GM18511 (cell line): Measurements from ENCODE around the gene GTPBP3.

Experiments used
- ATAC-seq: cut with Tn5 transposase; IDR thresholded peaks from one replicate; pipeline ENCODE4 v1.9.1; 2021; ENCODE audit warnings: mild to moderate bottlenecking, moderate library complexity; ENCODE audit not compliant: unreplicated experiment

GTPBP3 gene

DNA sequence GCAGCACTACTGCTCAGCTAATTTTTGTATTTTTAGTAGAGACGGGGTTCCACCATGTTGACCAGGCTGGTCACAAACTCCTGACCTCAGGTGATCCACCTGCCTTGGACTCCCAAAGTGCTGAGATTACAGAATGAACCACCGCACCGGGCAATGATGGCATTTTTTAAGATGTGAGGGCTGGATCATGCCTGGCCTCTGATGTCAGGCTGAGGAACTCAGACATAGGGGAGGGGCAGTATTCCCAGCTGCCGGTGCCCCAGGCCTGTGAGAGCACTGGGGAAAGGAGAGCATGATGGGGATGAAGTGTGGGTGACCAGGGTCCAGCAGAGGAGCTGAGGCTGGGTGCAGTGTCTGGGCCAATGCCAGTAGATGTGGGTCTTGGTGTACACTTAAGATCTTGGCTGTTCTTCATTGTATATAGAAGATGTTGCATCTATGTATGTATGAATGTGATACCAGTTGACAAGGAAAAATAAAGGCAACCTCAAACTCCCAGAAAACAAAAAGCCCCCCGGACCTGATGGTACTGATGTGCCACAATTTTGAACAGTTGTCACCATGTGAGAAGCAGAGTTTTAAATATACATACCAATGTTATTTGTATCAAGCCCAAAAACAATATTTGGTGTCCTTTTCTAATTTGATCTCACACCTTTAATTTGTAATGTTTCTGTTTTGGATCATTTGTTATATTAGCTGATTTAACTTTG is 43.2 kb downstream of the GTPBP3 start:
- no peak for ATAC-seq

DNA sequence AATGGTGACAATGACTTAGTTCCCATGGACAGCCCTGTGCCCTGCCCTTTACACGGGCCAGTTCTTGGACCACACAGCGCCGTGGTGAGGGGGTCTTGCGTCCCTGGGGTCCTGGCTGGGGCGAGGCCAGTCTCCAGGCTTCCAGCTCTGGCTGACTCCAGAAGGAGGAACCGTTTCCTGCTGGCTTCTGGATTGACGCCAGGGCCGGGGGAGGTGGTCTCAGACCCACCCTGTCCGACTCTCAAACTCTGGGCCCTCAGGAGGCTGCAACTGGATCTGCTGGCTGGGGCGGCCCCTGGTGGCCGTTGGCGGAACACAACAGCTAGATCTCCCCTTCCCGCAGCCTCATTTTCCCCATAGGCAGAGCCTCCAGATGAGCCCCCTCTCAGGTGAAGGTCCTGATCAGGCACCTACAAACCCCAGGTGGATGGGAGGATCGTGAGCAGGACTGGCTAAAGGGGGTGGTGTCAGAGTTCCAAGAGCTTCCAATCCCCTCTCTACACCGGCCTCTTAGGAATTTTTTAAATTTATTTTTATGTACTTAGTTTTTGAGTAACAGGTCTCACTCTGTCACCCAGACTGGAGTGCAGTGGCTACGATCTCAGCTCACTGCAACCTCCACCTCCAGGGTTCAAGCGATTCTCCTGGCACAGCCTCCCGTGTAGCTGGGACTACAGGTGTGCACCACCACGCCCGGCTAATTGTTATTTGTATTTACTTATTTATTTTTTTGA is 48.7 kb downstream of the GTPBP3 start:
- ATAC-seq: no peak

DNA sequence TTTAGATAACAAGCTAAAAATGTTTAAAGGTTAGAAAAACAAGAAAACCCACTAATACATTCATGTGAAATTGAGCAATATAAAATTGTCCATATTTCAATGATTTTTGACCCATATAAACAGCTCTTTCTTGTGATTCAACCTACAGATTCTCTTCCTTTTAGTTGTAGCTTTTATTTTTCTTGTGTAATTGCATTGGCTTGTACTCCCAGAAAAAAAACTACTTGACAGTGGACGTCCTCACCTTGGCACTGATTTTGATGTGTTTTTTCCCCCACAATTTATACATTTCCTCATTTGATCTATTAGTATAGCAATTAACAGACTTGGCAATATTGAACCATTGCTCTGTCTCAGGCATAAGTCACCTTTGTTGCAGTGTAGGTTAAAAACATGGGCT is 51.9 kb downstream of the GTPBP3 start:
- no peak for ATAC-seq

DNA sequence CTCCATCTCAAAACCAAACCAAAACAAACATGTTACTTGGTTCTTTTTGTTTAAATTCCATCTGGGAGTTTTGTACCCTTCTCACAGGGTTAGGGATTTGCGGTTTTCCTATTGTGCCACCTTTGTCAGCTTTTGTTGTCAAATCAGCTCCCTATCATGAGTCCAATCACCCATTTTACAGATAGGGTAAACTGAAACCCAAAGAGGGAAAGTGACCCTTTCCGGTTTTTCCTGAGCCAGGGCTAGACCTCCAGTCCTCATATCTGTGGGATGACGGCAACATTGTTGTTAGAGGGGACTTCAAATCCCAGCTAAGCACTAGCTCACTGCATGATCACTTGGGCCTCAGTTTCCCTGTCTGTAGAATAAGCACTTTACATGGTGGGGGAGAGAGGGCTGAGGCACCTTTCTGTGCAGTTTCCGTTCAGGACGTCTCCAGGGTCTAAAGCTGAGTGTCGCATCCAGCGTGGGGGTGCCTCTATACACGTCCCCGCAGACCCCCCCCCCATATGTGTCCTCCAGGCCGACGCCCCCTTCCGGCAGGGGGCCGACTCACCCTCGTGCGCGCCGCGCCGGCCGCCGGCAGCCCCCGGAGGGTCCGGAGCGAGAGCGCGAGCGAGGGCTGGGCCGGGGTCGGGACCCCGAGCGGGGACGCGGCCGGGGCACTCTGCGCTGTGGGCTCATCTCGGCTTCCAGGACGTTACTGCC is 52.8 kb downstream of the GTPBP3 start:
- no peak for ATAC-seq

DNA sequence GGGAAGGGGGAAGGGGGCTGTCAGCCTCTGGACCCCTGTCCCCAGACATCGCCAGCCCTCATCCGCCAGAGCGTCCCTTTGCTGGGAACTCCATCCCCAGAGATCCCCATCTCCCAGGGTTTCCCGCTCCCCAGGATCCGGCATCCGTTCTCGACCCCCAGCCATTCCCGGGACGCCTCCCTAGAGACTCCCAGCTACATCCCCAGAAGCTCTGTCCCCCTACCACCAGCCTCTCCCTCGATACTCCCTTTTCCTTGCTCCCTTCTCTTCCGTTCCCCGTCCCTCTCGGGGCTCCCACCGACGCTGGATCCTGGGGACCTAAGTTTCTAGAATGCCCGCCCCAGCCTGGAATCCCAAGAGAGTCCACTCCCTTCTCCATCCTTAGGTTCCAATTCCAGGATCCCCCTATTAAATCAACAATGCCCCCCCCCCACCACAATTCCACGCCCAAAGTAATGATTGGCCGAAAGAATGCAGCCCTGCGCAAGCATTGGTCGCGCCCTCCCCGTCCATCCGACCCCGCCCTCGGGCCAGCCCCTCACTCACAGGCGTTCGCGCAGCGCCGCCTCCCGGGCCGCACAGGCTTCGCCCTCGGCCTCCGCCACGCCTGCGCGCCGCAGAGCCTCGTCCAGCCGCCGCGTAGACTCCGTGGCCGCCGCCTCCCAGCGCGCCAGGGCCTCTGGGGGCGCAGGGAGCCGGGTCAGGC is 53.5 kb downstream of the GTPBP3 start:
- peak; percentile 90 for ATAC-seq

DNA sequence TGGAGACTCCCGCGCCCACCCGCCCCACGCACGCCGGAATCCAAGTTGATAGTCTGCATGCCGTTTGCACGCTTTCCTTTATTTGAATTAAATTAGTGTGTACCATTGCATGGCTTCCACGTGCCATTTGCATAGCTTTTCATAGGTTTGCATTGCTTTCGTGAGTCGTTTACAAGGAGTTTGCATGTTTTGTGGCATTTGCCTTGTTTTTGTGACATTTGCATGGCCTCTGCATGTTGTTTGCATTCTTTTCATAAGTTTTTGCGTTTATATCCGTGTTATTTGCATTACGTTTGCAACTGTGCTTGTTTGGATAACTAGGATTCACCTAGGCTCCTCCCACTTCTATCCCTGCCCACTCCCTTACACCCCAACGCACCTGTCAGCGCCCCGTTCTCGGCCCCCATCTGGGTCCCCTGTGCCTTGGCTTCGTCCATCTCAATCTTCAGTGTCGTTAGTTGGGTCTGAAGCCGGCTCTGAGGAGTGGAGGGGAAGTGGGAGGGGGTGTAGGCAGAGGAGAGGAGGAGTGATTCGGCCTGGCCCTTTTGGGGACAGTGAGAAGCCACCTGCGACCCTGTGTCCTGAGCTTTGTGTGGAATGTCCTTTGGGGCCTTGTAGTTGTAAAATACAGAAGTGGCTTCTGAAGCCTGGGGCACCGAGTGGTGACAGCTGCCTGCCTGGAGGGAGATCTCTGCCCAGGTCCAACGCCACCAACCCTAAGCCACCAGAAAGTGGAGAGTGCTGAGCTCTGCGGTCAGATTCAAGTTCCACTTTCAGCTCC is 54.2 kb downstream of the GTPBP3 start:
- ATAC-seq: peak; percentile 22
